Fibroblast of the aortic adventitia (primary cell): Measurements from ENCODE around the gene DISC1. TPM values are rescaled to one million over a fixed set of nuclear protein-coding genes. Genes with fewer than 3 reads are reported as not detected.

Experiments
- DNase-seq: peaks from one replicate; pipeline ENCODE4 v3.0.0-alpha.2; 2010; ENCODE audit warnings: low read depth
- H3K4me3 ChIP-seq: 2 replicates; pipeline ENCODE4 v1.5.1; 2011; ENCODE audit warnings: low read depth, mild to moderate bottlenecking, control low read depth, low read length, moderate library complexity
- CTCF ChIP-seq: IDR thresholded peaks from 2 replicates; pipeline ENCODE4 v1.5.1; 2011; ENCODE audit warnings: mild to moderate bottlenecking, low read length, control low read depth, inconsistent platforms; ENCODE audit not compliant: insufficient read depth
- total RNA-seq: library from RNA; depleted of rRNA; stranded (reverse); fragments of >200 nt; gene quantifications from 2 replicates; pipeline ENCODE4 v1.2.3, GENCODE V29; 2012; ENCODE audit warnings: low replicate concordance

Gene DISC1
- total RNA-seq, 1 donor = 4.7 TPM

DNA sequence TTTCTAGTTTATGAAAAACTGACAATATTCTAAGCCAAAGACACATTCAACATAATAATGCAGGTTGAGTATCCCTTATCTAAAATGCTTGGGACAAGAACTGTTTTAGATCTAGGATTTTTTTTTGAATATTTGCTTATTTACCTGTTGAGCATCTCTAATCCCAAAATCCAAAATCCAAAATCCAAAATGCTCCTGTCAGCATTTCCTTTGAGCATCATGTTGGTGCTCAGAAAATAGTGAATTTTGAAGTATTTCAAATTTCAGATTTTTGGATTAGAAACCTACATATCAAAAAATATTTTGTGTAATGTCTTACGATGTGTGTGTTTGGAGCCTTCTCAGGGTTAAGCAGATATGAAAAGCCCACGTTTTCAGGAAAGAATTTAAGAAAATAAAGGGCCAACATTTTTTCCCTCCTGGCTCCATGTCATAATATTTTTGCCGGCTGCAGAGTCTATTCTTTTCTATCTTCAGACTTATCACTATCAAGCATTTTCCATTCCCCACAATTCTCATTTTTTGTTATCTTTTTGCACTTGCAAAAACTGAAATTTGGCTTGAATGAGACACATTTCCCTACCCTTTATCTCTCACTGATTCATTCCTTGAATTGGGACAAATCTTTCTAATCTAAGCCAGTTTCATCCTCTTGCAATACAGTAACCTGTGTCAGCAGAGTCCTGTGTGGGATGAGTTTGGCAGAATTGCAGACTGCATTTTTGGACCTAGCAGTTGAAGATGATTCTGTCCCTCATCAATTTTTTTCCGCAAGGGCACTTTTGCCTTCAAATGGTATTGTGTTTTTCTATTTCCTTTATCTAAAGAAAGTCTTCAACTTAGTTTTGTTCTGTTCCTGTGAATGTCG lies 233.9 kb downstream of the DISC1 start:
- peak; percentile 95 for DNase-seq
- no peak for TF ChIP-seq CTCF
- H3K4me3 ChIP-seq = no peak overlapping the region

- peak; percentile 76 for DNase-seq
- TF ChIP-seq CTCF = no peak
- no peak overlapping the region for H3K4me3 ChIP-seq
Observed at GRCh38 chr1:231861541-231862481, 235.2 kb downstream of the DISC1 start.

GRCh38 chr1:231862611-231863010 lies 236.0 kb downstream of the DISC1 start:
- TF ChIP-seq CTCF = no peak
- H3K4me3 ChIP-seq = no peak overlapping the region
- DNase-seq = no peak

DNA sequence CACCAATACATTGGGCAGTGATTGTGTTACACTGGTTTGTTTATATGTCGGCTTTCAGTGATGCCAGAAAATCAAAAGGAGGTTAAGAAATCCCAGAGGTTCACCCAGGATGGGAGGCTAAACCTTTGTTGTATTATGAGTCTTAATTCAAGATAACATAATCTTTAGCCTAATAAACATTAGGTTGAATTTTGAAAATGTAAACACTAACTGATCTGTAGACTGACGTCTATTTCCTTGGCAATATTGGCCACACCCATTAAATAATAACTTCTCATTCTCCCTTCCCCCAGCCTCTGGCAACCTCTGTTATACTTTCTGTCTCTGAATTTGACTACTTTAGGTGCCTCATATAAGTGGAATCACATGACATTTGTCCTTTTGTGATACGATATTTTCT lies 238.7 kb downstream of the DISC1 start:
- no peak overlapping the region for H3K4me3 ChIP-seq
- no peak for DNase-seq
- TF ChIP-seq CTCF = no peak

DNA sequence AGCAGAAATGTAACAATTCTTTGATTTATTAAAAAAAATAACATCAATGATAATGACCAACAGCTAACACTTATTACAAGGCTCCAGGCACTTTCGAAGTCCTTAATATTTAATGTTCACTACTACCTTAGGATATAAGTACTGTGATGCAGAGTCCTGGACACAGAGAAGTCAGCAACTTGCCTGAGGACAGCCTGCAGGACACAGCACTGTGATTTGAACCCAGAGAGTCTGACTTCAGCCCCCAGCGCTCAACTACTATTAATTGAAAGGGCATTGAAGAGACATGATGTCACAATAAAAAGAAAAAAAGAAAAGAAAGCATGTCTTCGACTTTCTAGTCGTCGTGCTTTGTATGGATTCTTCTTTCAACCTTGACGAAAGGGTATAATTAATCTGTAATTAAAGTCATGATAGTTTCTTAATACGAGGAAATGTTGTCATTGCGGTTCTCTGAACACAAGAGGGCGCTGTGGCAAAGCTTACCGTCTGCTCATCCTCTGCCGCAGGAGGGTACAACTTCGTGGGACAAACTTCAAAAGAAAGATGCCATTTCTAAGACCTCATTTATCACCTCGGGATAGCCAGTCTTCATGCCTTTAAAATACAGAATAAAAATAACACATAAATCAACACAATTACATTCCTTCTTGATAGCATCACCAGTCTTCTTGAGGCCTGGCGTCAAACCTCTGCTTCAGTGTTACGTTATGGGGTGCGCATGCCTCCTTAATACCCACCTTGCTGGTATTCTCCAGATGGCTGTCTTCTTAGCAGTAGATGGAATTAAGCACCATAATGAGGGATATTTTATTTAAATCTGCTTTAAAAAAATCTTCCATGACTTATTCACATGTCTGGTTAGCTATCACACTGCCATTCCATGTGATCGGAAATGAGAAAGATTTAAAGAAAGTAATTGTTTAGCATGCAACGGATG lies 240.1 kb downstream of the DISC1 start:
- DNase-seq = peak; percentile 77
- no peak overlapping the region for H3K4me3 ChIP-seq
- TF ChIP-seq CTCF = peak; percentile 73

- DNase-seq = no peak
- H3K4me3 ChIP-seq = no peak overlapping the region
- TF ChIP-seq CTCF = no peak
Observed at GRCh38 chr1:231867607-231868006, 241.0 kb downstream of the DISC1 start.
